Trophoblast cell (in vitro differentiated cells and primary cell): ENCODE results near the gene CCL3.
"Not testable (repeated sequence)": the region's sequence is repeated elsewhere in the genome, so short reads cannot be mapped to it uniquely, and the experiment has no call there.

Experiments
- DNase-seq, 2 donors: peaks; one replicate each; pipeline ENCODE4 v3.0.0-alpha.2; 2016
- H2AFZ ChIP-seq: 2 replicates; pipeline ENCODE4 v1.6.1; 2013; ENCODE audit warnings: low read length, moderate library complexity, mild to moderate bottlenecking; ENCODE audit not compliant: insufficient read depth, poor library complexity
- H2AK5ac ChIP-seq: 2 replicates; pipeline ENCODE4 v1.6.1; 2013; ENCODE audit warnings: mild to moderate bottlenecking, low read length
- H2BK120ac ChIP-seq: 2 replicates; pipeline ENCODE4 v1.6.1; 2013; ENCODE audit warnings: low read length, mild to moderate bottlenecking, moderate library complexity; ENCODE audit not compliant: insufficient read depth, poor library complexity
- H2BK12ac ChIP-seq: 2 replicates; pipeline ENCODE4 v1.6.1; 2013; ENCODE audit warnings: mild to moderate bottlenecking, low read length, moderate library complexity
- H2BK5ac ChIP-seq: 2 replicates; pipeline ENCODE4 v1.6.1; 2013; ENCODE audit warnings: low read length, low read depth, moderate library complexity, mild to moderate bottlenecking; ENCODE audit not compliant: poor library complexity
- H3K14ac ChIP-seq: 2 replicates; pipeline ENCODE4 v1.6.1; 2013; ENCODE audit warnings: mild to moderate bottlenecking, low read length
- H3K18ac ChIP-seq: 2 replicates; pipeline ENCODE4 v1.6.1; 2013; ENCODE audit warnings: mild to moderate bottlenecking, low read length
- H3K23ac ChIP-seq: 2 replicates; pipeline ENCODE4 v1.6.1; 2013; ENCODE audit warnings: low read length
- H3K27ac ChIP-seq: 2 replicates; pipeline ENCODE4 v1.5.1; 2013; ENCODE audit warnings: low read depth, mild to moderate bottlenecking, inconsistent platforms, low read length, moderate library complexity
- H3K27me3 ChIP-seq: 2 replicates; pipeline ENCODE4 v1.6.1; 2013; ENCODE audit warnings: inconsistent platforms, mild to moderate bottlenecking, low read length, moderate library complexity; ENCODE audit not compliant: insufficient read depth
- H3K36me3 ChIP-seq, 2 experiments: 1 replicate in 1 of 2; 2 replicates in 1 of 2; pipeline ENCODE4 v1.6.1; 2013; ENCODE audit warnings: low read length in 2 of 2, mild to moderate bottlenecking in 2 of 2, moderate library complexity in 1 of 2; ENCODE audit not compliant: insufficient read depth in 2 of 2, control insufficient read depth in 1 of 2
- H3K4ac ChIP-seq: 2 replicates; pipeline ENCODE4 v1.6.1; 2013; ENCODE audit warnings: low read depth, mild to moderate bottlenecking, low read length, moderate library complexity
- H3K4me1 ChIP-seq, 2 experiments: 1 replicate in 1 of 2; 2 replicates in 1 of 2; pipeline ENCODE4 v1.6.1; 2013; ENCODE audit warnings: low read length in 2 of 2, mild to moderate bottlenecking in 2 of 2, moderate library complexity in 1 of 2; ENCODE audit not compliant: insufficient read depth in 2 of 2, control insufficient read depth in 1 of 2
- H3K4me2 ChIP-seq: 2 replicates; pipeline ENCODE4 v1.6.1; 2013; ENCODE audit warnings: inconsistent platforms, mild to moderate bottlenecking, low read length, moderate library complexity
- H3K4me3 ChIP-seq: 2 replicates; pipeline ENCODE4 v1.5.1; 2013; ENCODE audit warnings: mild to moderate bottlenecking, low read depth, low read length, inconsistent platforms
- H3K79me1 ChIP-seq: one replicate; pipeline ENCODE4 v1.6.1; 2013; ENCODE audit warnings: low read length
- H3K79me2 ChIP-seq: 2 replicates; pipeline ENCODE4 v1.6.1; 2013; ENCODE audit warnings: low read length, mild to moderate bottlenecking; ENCODE audit not compliant: control insufficient read depth, insufficient read depth, poor library complexity
- H3K9ac ChIP-seq: 2 replicates; pipeline ENCODE4 v1.6.1; 2013; ENCODE audit warnings: mild to moderate bottlenecking, low read length
- H3K9me3 ChIP-seq: 2 replicates; pipeline ENCODE4 v1.6.1; 2013; ENCODE audit warnings: low read depth, mild to moderate bottlenecking, control low read depth, inconsistent platforms, low read length; ENCODE audit not compliant: insufficient read depth
- H4K12ac ChIP-seq: 2 replicates; pipeline ENCODE4 v1.6.1; 2013; ENCODE audit warnings: low read depth, mild to moderate bottlenecking, low read length, moderate library complexity
- H4K8ac ChIP-seq: 2 replicates; pipeline ENCODE4 v1.6.1; 2013; ENCODE audit warnings: low read depth, mild to moderate bottlenecking, low read length, moderate library complexity
- H4K91ac ChIP-seq: one replicate; pipeline ENCODE4 v1.6.1; 2013; ENCODE audit warnings: low read depth, mild to moderate bottlenecking, low read length, moderate library complexity
- WGBS: extraction: QIAGEN DNeasy Blood & Tissue Kit; methylation state at CpG from one replicate; pipeline ENCODE4 v1.1.7; 2013; ENCODE audit warnings: missing lambda C conversion rate; ENCODE audit not compliant: insufficient read length, insufficient coverage; ENCODE audit errors: extremely low coverage; 5-methylcytosine and 5-hydroxymethylcytosine counted together

Gene CCL3

DNA sequence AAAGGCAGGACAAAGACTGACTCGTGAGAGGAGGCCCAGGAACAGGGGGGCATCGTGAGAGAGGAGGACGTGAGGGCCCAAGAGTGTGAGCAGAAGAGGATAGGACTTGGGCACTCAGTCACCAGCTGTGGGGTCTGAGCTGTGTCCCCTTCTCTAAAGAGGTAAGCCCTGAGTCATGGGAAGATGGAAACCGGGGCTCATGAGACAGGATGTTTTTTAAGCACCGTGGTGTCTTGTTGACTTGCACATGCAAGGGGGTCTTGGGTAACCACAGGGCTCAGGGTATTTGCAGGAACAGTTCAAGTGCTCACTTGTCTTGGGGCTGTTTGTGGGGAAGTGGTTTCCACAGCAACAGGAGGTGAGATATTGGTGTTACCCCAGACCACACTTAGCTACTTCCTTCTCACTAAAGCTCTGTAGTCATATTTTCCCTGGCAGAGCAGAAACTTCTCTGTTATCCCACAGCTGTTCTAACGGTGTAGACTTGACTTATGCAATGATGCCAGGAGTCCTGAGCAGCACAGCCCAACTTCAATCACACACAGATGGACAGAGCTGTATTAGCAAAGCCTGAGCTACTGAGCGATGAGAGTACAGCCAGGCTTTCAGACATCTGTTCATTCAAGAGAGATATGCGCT lies 7.3 kb downstream of the CCL3 start:
- H4K8ac ChIP-seq, H3K4me2 ChIP-seq, H3K4ac ChIP-seq, H3K18ac ChIP-seq, H3K27ac ChIP-seq, H2BK12ac ChIP-seq, H4K91ac ChIP-seq, H3K9me3 ChIP-seq, H3K27me3 ChIP-seq, H3K79me1 ChIP-seq, H2AFZ ChIP-seq, H3K36me3 ChIP-seq, H3K14ac ChIP-seq, H2BK5ac ChIP-seq, H3K9ac ChIP-seq, H2BK120ac ChIP-seq, H2AK5ac ChIP-seq, H3K4me3 ChIP-seq, H3K23ac ChIP-seq, H4K12ac ChIP-seq, H3K79me2 ChIP-seq, H3K4me1 ChIP-seq: not testable (repeated sequence)
- peak in 1 of 2 donors; percentile 21 for DNase-seq
- WGBS = no CpG with 5 or more reads among the region's 8 CpGs

DNA sequence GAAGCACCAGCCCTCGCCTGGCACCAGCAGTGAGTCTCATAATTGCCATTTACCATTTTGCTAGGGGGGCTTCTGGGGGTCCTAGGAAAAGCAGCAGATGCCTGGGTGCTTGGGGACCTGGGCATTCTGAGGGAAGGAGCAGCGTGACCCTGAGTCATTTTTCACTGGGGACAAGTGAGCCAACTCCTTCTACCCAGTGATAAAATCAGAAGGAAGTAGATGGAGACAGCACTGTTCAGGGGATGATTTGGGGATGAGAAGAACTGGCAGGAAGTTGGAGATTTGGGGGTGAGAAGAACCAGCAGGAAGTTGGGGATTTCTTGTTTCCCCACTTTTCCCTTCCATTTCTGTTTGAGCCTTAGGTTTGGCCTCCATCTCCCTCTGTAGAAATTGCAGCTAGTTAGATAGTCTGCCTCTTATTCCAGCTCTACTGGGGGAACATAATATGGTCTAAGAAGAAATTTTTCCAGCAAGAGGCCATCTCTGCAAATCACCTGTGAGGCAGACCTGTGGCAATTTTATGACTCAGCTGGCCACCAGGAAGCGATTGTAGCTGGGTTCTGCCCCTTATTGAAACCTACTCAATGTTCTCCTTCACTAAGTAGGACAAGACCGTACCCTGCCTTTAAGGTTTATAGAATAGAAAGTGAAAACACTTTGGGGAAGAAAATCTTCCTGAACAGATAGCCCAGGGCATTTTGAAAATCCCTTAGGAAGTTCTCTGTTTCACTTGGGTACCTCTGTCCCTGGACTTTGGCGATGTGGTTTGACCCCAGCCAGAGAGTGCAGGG lies 8.1 kb downstream of the CCL3 start:
- H3K79me2 ChIP-seq, H3K14ac ChIP-seq, H3K4ac ChIP-seq, H2BK5ac ChIP-seq, H3K36me3 ChIP-seq, H3K9me3 ChIP-seq, H3K27me3 ChIP-seq, H4K91ac ChIP-seq, H3K79me1 ChIP-seq, H2BK12ac ChIP-seq, DNase-seq, H3K23ac ChIP-seq, H3K4me1 ChIP-seq, H3K27ac ChIP-seq, H4K12ac ChIP-seq, H3K18ac ChIP-seq, H3K4me3 ChIP-seq, H4K8ac ChIP-seq, H2BK120ac ChIP-seq, H2AFZ ChIP-seq, H3K4me2 ChIP-seq, H3K9ac ChIP-seq, H2AK5ac ChIP-seq: not testable (repeated sequence)
- WGBS = no CpG with 5 or more reads among the region's 5 CpGs

DNA sequence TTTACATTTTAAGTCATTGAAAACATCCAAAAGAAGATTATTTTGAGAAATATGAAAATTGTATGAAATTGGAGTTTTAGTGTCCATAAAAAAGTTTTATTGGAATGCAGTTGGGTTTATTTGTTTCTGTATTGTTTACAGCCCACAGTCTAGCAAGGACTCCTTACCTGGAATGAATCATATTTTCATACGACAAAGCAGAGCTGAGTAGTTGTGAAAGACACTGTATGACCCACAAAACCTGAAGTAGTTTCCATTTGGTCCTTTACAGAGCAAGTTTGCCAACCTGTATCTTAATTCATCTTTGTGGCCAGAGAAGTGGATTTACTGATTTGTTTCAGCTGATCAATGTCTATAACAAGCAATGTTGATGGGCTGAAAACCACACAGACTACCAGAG lies 15.6 kb downstream of the CCL3 start:
- Histone ChIP-seq H3K27me3 (no peaks in the 10 kb centered on the region), H2AK5ac (no peak overlapping the region), H3K14ac (no peak overlapping the region), H3K36me3 (no peaks in the 10 kb centered on the region), H3K18ac (no peak overlapping the region), H3K4ac (no peak overlapping the region), H4K91ac (no peak overlapping the region), H3K79me1 (no peaks in the 10 kb centered on the region), H3K79me2 (no peaks in the 10 kb centered on the region), H3K9ac (no peak overlapping the region), H2BK120ac (no peak overlapping the region), H3K4me2 (no peak overlapping the region), H2BK5ac (no peak overlapping the region), H3K23ac (no peak overlapping the region), H2BK12ac (no peak overlapping the region), H4K8ac (no peak overlapping the region), H2AFZ (no peak overlapping the region), H3K4me1 (no peaks in the 10 kb centered on the region), H4K12ac (no peak overlapping the region), H3K4me3 (no peak overlapping the region), H3K27ac (no peak overlapping the region), H3K9me3 (no peaks in the 10 kb centered on the region)
- WGBS = no CpG with 5 or more reads among the region's 1 CpG
- DNase-seq = no peak

DNA sequence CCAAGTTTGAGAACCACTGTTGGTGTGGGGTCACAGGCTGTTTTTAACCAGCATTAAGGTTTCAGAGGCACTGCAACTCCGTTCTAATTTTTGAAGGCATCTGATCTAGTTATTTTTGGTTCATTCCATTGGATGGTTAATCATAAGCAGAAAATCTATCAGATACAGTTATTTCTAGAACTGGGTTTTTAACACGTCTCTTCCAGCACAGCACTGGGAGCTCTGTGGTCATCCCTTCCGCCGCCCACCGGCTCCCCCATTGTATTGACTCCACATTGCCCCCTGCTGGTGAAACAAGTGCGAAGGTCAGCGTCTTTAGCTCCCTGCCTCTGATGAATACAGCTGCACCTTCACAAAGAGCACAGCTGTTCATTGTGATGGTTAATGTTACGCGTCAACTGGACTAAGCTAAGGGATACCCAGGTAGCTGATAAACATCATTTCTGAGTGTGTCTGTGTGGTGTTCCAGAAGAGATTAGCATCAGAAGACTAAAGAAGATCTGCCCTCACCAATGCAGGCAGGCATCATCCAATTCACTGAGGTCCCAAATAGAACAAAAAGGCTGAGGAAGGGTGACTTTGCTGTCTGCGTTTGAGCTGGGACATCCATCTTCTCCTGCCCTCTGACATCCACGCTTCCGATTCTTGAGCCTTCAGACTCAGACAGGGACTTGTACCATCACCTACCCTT lies 17.4 kb downstream of the CCL3 start:
- H2BK120ac ChIP-seq = no peak overlapping the region
- no peaks in the 10 kb centered on the region for H3K27me3 ChIP-seq
- H3K79me2 ChIP-seq = no peaks in the 10 kb centered on the region
- H3K4me2 ChIP-seq = no peak overlapping the region
- no peaks in the 10 kb centered on the region for H3K4me1 ChIP-seq
- no peak overlapping the region for H3K14ac ChIP-seq
- H3K79me1 ChIP-seq = no peaks in the 10 kb centered on the region
- no peak overlapping the region for H2AFZ ChIP-seq
- no peaks in the 10 kb centered on the region for H3K36me3 ChIP-seq
- no peaks in the 10 kb centered on the region for H3K9me3 ChIP-seq
- no peak overlapping the region for H3K27ac ChIP-seq
- H3K4me3 ChIP-seq = no peak overlapping the region
- H4K12ac ChIP-seq = no peak overlapping the region
- H4K8ac ChIP-seq = no peak overlapping the region
- H3K9ac ChIP-seq = no peak overlapping the region
- H2AK5ac ChIP-seq = no peak overlapping the region
- H2BK12ac ChIP-seq = no peak overlapping the region
- no peak overlapping the region for H4K91ac ChIP-seq
- no peak overlapping the region for H3K4ac ChIP-seq
- no CpG with 5 or more reads among the region's 12 CpGs for WGBS
- H3K18ac ChIP-seq = no peak overlapping the region
- DNase-seq = peak in 1 of 2 donors; percentile 49
- H2BK5ac ChIP-seq = no peak overlapping the region
- no peak overlapping the region for H3K23ac ChIP-seq
